Choroid plexus epithelial cell (primary cell): Measurements from ENCODE around the gene EVA1A.

ENCODE experiments used
- DNase-seq: peaks from one replicate; pipeline ENCODE4 v3.0.0-alpha.2; 2010; ENCODE audit warnings: low read depth
- H3K4me3 ChIP-seq: 2 replicates; pipeline ENCODE4 v1.5.1; 2011; ENCODE audit warnings: low read depth, mild to moderate bottlenecking, control low read depth, low read length, moderate library complexity
- TF ChIP-seq, protein P1 (sequence below): conservative IDR thresholded peaks from 2 replicates; pipeline ENCODE4 v1.5.1; 2011; ENCODE audit warnings: low read depth, mild to moderate bottlenecking, control low read depth, inconsistent platforms, low read length, moderate library complexity

Gene EVA1A

DNA sequence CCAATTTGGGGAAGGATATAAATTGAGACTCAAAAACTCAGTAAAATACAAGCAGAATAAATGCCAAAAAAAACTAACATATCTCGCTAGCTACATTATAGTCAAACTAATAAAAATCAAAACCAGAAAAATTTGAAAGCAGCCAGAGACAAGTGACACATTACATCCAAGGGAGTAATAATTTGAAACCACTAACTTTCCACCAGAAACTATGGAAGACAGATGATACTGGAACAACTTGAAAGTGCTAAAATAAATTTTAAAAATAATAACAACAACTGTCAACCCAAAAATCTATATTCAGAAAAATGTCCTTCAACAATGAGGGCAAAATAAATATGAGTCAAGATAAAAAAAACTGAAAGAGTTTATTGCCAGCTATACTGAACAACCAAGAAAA, 110.7 kb downstream of the EVA1A start:
- no peak for DNase-seq
- TF ChIP-seq, protein P1, sequence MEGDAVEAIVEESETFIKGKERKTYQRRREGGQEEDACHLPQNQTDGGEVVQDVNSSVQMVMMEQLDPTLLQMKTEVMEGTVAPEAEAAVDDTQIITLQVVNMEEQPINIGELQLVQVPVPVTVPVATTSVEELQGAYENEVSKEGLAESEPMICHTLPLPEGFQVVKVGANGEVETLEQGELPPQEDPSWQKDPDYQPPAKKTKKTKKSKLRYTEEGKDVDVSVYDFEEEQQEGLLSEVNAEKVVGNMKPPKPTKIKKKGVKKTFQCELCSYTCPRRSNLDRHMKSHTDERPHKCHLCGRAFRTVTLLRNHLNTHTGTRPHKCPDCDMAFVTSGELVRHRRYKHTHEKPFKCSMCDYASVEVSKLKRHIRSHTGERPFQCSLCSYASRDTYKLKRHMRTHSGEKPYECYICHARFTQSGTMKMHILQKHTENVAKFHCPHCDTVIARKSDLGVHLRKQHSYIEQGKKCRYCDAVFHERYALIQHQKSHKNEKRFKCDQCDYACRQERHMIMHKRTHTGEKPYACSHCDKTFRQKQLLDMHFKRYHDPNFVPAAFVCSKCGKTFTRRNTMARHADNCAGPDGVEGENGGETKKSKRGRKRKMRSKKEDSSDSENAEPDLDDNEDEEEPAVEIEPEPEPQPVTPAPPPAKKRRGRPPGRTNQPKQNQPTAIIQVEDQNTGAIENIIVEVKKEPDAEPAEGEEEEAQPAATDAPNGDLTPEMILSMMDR = no peak
- no peak overlapping the region for H3K4me3 ChIP-seq

GRCh38 chr2:75447176-75447575, 113.6 kb downstream of the EVA1A start:
- no peak for DNase-seq
- TF ChIP-seq, protein P1 = no peak
- no peak overlapping the region for H3K4me3 ChIP-seq
